GM18505 (cell line): ENCODE data around the gene SPRR2A.
"Not testable (repeated sequence)": the region's sequence is repeated elsewhere in the genome, so short reads cannot be mapped to it uniquely, and the experiment has no call there.

Source experiments
- ATAC-seq: cut with Tn5 transposase; IDR thresholded peaks from one replicate; pipeline ENCODE4 v1.9.1; 2021; ENCODE audit not compliant: unreplicated experiment
- POLR2A ChIP-seq: IDR thresholded peaks from 4 replicates; pipeline ENCODE4 v1.6.1; 2011; ENCODE audit warnings: borderline replicate concordance; ENCODE audit not compliant: insufficient read depth, insufficient read length; ENCODE audit errors: extremely low read depth

Gene SPRR2A

DNA sequence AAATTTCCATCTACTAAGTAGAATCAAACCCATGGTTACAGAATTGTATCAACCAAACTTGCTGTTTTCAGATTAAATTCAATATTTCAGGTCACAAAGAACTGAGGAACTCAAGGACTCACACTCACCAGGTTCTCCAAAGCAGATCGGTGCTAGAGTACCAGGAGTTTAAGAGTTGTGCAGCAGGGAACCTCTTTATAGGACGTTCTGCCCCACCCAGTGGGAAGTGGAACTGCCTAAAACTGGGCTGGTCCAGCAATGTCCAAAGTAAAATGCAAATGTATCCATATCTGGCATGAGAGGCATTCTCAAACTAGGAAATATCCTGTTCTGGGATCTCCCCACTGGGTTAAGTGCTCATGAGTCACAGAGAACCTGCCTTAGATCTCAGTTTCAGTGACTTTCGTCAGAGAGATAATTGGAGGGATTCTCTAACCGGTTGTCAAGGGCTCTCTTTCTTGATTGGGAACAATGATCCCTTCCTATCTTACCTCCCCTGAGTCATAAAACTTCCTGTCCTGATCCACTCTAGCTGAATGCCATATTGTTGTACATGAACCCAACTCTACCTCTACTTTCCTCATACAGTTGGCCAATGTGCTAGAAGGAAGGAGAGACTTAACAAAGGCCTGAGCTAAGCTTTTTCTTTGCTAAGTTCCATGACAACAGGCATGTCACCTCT is 16.2 kb downstream of the SPRR2A start, which contains the start of gene SPRR2D:
Gene SPRR2D, minus strand, starts transcription at position 171 of the 682 bp plus-strand sequence. CDS start 774 bp downstream, outside the sequence.
- ATAC-seq = no peak
- no peak for TF ChIP-seq POLR2A

DNA sequence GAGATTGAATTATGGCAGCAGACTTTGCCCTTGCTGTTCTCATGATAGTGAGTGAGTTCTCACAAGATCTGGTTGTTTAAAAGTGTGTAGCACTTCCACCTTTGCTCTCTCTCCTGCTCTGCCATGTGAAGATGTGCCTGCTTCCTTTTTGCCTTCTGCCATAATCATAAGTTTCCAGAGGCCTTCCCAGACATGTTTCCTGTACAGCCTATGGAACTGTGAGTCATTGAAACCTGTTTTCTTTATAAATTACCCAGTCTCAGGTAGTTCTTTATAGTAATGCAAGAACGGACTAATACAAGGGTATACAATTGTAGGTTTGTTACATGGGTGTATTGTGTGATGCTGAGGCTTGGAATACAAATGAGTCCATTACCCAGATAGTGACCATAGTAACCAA is 22.1 kb downstream of the SPRR2A start:
- no peak for TF ChIP-seq POLR2A
- ATAC-seq = no peak

DNA sequence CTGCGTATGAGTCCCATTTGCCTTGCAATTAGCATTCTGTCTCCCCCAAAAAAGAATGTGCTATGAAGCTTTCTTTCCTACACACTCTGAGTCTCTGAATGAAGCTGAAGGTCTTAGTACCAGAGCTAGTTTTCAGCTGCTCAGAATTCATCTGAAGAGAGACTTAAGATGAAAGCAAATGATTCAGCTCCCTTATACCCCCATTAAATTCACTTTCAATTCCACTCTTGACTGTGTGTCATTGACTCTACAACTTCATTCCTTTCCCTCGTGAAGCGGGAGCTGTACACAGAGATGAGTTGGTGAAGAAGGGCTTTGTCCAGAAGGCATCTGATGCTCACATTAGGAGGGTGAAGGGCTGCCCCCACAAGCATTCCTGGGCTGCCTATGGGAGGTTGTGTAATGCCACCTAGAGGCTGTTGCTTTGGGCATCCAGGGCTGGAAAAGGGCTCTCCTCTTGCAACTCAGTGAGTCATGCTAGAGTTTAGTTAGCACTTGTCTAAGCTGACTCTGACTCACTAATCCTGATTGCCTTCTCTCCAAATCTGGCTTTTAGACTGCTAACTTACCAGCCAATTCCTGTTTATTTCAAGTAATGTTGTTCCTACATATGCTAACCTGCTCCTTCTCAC is 24.5 kb downstream of the SPRR2A start:
- ATAC-seq = no peak
- no peak for TF ChIP-seq POLR2A

DNA sequence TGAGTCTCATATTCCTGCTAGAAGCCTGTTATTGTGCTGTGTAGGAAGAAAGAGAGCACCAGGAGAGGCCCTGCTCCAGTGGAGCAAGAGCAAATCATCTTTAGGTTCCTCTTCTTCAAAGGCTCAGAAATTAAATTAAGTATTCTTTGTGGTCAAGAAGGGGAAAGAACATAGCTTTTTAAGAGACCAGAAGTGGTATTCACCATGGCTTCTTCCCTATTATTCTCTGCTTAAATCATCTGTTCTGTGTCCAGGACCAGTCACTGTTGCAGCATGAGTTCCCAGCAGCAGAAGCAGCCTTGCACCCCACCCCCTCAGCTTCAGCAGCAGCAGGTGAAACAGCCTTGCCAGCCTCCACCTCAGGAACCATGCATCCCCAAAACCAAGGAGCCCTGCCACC is 25.2 kb downstream of the SPRR2A start:
- no peak for TF ChIP-seq POLR2A
- ATAC-seq = no peak

DNA sequence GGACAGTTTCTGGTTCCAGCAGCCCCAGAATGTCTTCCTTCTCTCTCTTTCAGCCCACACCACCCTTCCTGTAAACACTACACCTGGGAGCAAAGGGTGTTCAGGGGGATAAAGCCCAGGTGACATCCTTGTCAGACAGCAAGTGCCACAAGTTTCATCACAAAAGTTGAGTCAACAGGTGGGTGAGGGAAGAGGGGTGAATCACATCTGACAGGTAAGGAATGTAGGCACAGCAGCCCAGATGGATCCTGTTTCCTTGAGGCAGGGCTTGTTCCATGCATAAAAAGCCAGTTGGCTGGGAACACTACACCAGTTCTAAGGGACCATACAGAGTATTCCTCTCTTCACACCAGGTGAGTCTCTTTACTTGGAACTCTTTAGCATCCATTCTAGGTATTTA is 26.4 kb downstream of the SPRR2A start, which contains the start of gene SPRR1B:
Gene SPRR1B, plus strand, starts transcription at position 309 of the 400 bp plus-strand sequence. CDS start 1,143 bp downstream, outside the sequence.
- ATAC-seq = no peak
- TF ChIP-seq POLR2A = no peak

DNA sequence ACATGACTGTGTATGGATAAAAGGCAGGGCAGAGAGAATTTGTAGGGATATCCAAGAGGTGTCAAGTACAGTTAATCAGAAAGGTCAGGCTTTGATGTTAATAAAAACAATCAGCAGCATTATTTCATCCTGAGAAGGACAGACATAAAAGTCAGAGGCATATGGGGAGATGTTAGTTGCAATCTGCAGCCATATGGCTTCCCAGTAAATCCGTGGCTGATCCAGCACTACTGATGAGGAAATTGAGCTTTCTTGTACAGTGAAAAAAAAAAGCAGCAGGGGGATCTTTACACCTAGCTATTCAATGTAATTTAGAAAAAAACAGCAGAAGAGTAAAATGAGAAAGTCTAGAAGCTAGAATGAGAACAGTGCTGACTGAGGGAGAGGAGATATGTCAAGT is 28.5 kb downstream of the SPRR2A start:
- no peak for TF ChIP-seq POLR2A
- no peak for ATAC-seq

DNA sequence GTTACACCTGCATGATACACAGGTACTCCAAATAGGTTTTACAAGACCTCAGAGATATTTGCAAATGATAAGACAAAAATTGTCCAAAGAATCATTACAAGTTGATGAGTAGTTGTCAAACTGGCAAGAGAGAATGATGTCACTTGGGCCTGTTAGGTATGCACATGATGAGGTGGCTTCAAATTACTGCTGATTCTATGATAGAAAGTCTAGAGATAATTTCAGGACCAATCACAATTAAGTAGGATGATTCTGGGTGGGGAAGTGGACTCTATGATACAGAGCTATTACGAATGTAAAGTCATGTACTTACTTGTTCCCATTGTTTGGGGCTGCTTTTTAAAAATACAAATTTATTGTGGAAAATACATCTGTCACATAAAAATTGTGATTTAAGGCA is 31.5 kb downstream of the SPRR2A start:
- TF ChIP-seq POLR2A = no peak
- no peak for ATAC-seq

DNA sequence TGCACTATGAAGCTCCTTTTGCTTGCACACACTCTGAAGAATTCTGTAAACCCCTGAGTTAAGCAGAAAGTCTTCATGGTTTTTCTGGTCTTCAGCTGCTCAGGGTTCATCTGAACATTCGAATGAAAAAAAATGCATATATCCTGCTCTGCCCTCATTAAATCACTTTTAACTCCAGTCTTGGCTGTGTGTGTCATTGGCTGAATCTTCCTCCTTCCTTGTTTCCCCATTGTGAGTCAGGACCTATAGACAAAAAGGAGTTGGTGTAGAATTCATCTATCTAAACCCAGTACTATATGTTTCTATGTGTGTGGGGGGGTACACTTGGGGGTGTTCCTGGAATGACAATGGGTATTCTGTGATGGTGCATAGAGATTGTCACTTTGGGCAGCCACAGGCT is 32.9 kb downstream of the SPRR2A start:
- no peak for TF ChIP-seq POLR2A
- no peak for ATAC-seq

DNA sequence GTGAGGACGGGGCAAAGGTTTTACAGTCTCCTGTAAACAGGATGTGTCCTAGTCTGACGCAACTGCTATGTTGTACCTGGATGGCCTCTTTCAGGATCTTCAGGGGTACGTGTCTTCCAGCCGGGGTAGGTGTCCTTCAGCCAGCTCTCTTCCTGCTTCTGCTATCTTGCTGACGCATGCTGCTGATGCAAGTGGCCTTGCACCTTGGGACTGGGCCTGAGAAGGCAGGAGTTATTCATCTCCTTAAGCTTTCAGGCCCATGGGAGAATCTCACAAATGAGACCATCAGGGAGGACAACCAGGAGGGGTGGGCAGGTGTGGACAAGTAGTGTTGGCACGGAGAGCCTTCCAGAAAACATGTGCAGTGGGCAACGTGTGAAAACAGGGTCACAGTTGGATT is 34.2 kb downstream of the SPRR2A start:
- no peak for TF ChIP-seq POLR2A
- ATAC-seq = no peak

DNA sequence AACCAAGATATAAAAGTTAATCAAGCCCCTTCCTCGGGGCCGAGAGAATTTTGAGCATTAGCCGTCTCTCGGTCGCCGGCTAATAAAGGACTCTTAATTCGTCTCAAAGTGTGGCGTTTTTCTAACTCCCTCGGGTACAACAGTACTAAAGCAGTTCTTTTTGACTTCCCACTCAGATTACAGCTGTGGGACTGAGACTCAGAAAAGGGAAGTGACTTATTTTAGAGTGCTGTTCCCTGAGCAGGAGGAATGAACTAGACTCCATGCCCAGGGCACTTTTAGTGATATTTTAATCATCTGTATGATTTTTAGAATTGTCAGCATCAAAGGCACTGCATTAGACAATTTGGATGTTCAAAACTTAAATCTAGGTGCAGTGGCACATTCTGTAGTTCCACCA is 35.0 kb downstream of the SPRR2A start:
- ATAC-seq = not testable (repeated sequence)

DNA sequence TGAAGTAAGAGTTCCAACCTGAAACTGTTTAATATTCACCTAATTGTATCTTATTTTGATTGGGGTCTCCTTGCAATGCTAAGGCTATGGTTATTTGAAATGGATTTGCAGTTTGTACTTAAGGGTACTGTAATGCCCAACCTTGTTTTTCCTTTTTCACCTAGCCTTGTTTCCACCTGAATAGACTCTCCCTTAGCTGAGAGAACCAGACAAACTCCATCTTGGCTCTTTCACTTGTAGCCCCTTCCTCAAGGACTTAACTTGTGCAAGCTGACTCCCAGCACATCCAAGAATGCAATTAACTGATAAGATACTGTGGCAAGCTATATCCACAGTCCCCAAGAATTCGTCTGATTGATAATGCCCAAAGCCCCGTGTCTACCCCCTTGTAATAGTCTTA is 35.5 kb downstream of the SPRR2A start:
- not testable (repeated sequence) for ATAC-seq

DNA sequence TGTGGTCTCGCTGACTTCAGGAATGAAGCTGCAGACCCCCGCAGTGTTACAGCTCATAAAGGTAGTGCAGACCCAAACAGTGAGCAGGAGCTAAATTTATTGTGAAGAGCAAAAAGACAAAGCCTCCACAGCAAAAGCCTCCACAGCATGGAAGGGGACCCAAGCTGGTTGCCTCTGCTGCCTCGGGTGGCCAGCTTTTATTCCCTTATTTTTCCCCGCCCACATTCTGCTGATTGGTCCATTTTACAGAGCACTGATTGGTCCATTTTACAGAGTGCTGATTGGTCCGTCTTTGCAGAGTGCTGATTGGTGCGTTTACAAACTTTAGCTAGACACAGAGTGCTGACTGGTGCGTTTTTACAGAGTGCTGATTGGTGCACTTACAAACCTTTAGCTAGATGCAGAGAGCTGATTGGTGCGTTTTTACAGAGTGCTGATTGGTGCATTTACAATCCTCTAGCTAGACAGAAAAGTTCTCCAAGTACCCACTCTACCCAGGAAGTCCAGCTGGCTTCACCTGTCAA is 46.0 kb downstream of the SPRR2A start:
- ATAC-seq = not testable (repeated sequence)
